Breast epithelium (tissue), 4 donors: ENCODE measurements around the gene LTBP4. TPM values are rescaled to one million over a fixed set of nuclear protein-coding genes. Genes with fewer than 3 reads are reported as not detected.

Experiments
- DNase-seq, 2 donors: peaks; one replicate each; pipeline ENCODE4 v3.0.0-alpha.2; 2019; ENCODE audit warnings: low spot score in 2 of 2
- H3K27ac ChIP-seq, 2 donors: fragments of 200-600 bp; sonication (generic) in 1 of 2; one replicate each; pipeline ENCODE4 v1.5.1; 2016 to 2019; ENCODE audit warnings: mild to moderate bottlenecking in 1 of 2
- H3K27me3 ChIP-seq, 2 donors: fragments of 200-600 bp; sonication (generic) in 1 of 2; one replicate each; pipeline versions ENCODE4 v1.5.1 to v1.6.0; 2017 to 2019; ENCODE audit warnings: control low read depth in 1 of 2, mild to moderate bottlenecking in 1 of 2
- H3K36me3 ChIP-seq: fragments of 200-600 bp; one replicate; pipeline ENCODE4 v1.5.1; 2019
- H3K4me1 ChIP-seq, 2 donors: fragments of 200-600 bp; sonication (generic); one replicate each; pipeline ENCODE4 v1.5.1; 2016 to 2019; ENCODE audit warnings: control low read depth in 1 of 2
- H3K4me3 ChIP-seq, 3 donors: fragments of 200-600 bp; sonication (generic); 1 replicate in 2 of 3; 2 replicates in 1 of 3; pipeline ENCODE4 v1.5.1; 2016 to 2019; ENCODE audit warnings: mild to moderate bottlenecking in 3 of 3, moderate library complexity in 2 of 3
- H3K9me3 ChIP-seq, 2 donors: fragments of 200-600 bp; sonication (generic) in 1 of 2; one replicate each; pipeline ENCODE4 v1.5.1; 2016 to 2019; ENCODE audit warnings: control low read depth in 1 of 2
- POLR2A ChIP-seq: fragments of 450-650 bp; IDR thresholded peaks from one replicate; pipeline ENCODE4 v1.6.1; 2016; ENCODE audit warnings: antibody characterized with exemption, mild to moderate bottlenecking, moderate library complexity
- POLR2AphosphoS5 ChIP-seq, 3 donors: sonication (generic); formaldehyde crosslinking; IDR thresholded peaks; one replicate each; pipeline ENCODE4 v1.6.1; 2017; ENCODE audit warnings: antibody characterized with exemption in 3 of 3
- intact Hi-C: fragments of 100-400 bp; cut with DNase I; formaldehyde crosslinking; loops from one replicate; pipeline ENCODE4 v1.15.1; 2023; ENCODE audit warnings: low total_unique reads
- total RNA-seq, 3 donors: library from RNA; depleted of rRNA; stranded (reverse); fragments of >200 nt; gene quantifications; one replicate each; pipeline ENCODE4 v1.1.0, GENCODE V29; 2016
- TF ChIP-seq, protein P1 (sequence below), 3 donors: fragments of 450-650 bp; IDR thresholded peaks; one replicate each; pipeline ENCODE4 v1.5.1; 2016 to 2017; ENCODE audit warnings: antibody characterized with exemption in 3 of 3, mild to moderate bottlenecking in 3 of 3, moderate library complexity in 3 of 3

LTBP4 gene
- total RNA-seq, 3 donors from 2014 or later: 52.7 to 130 (median 89.1) TPM

DNA sequence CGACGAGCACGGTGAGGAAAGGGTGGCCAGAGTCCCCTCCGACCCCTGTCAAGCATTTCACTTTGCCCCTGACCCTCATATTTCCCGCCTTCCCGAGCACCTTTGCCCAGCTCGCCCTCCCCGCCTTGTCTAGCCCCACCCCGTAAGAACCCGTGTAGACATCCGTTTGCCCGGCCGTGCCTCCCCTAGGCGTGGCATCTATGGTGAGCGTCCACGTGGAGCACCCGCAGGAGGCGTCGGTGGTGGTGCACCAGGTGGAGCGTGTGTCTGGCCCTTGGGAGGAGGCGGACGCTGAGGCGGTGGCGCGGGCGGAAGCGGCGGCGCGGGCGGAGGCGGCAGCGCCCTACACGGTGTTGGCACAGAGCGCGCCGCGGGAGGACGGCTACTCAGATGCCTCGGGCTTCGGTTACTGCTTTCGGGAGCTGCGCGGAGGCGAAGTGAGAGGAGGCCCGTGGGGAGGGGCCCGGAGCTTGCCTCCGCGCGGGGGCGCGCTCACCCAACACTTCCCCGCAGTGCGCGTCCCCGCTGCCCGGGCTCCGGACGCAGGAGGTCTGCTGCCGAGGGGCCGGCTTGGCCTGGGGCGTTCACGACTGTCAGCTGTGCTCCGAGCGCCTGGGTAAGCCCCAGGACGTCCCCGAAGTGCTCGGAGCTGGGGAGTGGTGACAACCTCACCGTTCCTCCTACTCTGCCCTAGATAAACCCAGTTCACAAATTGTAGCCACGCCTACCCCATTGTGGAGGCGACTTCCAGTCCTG is 4.2 kb downstream of the LTBP4 start:
- H3K9me3 ChIP-seq: no peaks in the 10 kb centered on the region
- TF ChIP-seq POLR2A: peak; percentile 19
- TF ChIP-seq, protein P1, sequence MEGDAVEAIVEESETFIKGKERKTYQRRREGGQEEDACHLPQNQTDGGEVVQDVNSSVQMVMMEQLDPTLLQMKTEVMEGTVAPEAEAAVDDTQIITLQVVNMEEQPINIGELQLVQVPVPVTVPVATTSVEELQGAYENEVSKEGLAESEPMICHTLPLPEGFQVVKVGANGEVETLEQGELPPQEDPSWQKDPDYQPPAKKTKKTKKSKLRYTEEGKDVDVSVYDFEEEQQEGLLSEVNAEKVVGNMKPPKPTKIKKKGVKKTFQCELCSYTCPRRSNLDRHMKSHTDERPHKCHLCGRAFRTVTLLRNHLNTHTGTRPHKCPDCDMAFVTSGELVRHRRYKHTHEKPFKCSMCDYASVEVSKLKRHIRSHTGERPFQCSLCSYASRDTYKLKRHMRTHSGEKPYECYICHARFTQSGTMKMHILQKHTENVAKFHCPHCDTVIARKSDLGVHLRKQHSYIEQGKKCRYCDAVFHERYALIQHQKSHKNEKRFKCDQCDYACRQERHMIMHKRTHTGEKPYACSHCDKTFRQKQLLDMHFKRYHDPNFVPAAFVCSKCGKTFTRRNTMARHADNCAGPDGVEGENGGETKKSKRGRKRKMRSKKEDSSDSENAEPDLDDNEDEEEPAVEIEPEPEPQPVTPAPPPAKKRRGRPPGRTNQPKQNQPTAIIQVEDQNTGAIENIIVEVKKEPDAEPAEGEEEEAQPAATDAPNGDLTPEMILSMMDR (IDR thresholded peaks at IDR 0.05): no peak
- peak in 2 of 3 donors; percentile 27 to 36 for TF ChIP-seq POLR2AphosphoS5 (IDR thresholded peaks at IDR 0.05)
- H3K27me3 ChIP-seq: no peaks in the 10 kb centered on the region
- no peaks in the 10 kb centered on the region for H3K36me3 ChIP-seq
- peak overlapping the region; percentile 86 to 89 for H3K27ac ChIP-seq
- peak; percentile 82 to 83 for DNase-seq
- peaks cover 15 to 17% of the 10 kb centered on the region in 2 donors for H3K4me1 ChIP-seq
- intact Hi-C loops: no loop called here
- peak overlapping the region; percentile 38 to 70 (median 59) for H3K4me3 ChIP-seq

DNA sequence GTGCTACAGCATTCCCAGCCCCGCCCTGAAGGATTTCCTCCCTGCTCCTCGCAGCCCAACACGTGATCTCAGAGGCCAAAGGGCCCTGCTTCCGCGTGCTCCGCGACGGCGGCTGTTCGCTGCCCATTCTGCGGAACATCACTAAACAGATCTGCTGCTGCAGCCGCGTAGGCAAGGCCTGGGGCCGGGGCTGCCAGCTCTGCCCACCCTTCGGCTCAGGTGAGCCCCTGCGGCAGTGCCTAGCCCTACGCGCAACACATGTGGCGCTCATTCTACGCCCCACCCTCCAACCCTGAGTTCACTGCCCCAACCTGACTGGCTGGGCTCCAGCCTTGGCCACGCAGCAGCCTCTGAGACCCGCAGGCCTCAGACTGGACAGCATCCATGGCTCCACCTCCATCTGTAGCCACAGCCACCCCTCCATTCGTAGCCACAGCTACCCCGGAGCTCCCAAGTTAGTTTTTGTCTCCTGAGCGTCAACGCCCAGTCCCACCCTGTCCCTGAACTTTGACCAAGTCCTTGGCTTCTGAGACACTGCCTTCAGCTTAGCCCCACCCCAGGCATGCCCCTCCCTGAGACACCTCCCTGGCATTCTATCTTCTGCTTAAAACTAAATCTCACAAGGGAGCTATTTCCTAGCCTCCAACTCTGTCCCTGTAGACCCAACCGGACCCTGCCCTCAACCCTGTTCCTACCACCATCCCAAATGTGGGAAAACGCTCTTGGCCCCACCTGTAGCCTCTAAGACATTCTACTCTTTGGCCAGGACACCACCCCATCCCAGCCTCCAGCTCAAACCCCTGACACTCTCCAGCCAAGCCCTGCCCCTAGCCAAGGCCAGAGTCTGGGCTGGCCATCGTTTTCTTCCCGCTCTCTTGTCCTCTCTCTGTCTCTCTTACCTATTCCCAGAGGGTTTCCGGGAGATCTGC is 6.4 kb downstream of the LTBP4 start:
- no peak for DNase-seq
- Histone ChIP-seq H3K36me3 (no peaks in the 10 kb centered on the region), H3K27ac (peak overlapping the region; percentile 13 to 50), H3K4me1 (peaks cover 8 to 11% of the 10 kb centered on the region in 2 donors), H3K9me3 (no peaks in the 10 kb centered on the region), H3K27me3 (no peaks in the 10 kb centered on the region), H3K4me3 (no peak overlapping the region)
- peak in 2 of 3 donors; percentile 26 to 32 for TF ChIP-seq POLR2AphosphoS5 (IDR thresholded peaks at IDR 0.05)
- TF ChIP-seq, protein P1 (IDR thresholded peaks at IDR 0.05): no peak
- intact Hi-C loops: no loop called here

DNA sequence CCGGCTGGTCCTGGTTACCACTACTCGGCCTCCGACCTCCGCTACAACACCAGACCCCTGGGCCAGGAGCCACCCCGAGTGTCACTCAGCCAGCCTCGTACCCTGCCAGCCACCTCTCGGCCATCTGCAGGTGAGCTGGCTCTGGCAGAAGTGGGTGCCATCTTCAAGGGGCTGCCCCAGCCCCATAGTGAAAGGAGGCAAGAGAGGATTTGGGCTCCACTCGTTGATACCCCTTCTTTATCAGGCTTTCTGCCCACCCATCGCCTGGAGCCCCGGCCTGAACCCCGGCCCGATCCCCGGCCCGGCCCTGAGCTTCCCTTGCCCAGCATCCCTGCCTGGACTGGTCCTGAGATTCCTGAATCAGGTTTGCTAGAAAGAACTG is 7.1 kb downstream of the LTBP4 start:
- Histone ChIP-seq H3K4me3 (no peak overlapping the region), H3K27ac (peak overlapping the region; percentile 13 to 50), H3K27me3 (no peaks in the 10 kb centered on the region), H3K9me3 (no peaks in the 10 kb centered on the region), H3K36me3 (no peaks in the 10 kb centered on the region), H3K4me1 (peaks cover 1 to 5% of the 10 kb centered on the region in 2 donors)
- intact Hi-C loops: no loop called here
- TF ChIP-seq, protein P1 (IDR thresholded peaks at IDR 0.05): no peak
- no peak for TF ChIP-seq POLR2AphosphoS5 (IDR thresholded peaks at IDR 0.05)
- no peak for TF ChIP-seq POLR2A
- no peak for DNase-seq

DNA sequence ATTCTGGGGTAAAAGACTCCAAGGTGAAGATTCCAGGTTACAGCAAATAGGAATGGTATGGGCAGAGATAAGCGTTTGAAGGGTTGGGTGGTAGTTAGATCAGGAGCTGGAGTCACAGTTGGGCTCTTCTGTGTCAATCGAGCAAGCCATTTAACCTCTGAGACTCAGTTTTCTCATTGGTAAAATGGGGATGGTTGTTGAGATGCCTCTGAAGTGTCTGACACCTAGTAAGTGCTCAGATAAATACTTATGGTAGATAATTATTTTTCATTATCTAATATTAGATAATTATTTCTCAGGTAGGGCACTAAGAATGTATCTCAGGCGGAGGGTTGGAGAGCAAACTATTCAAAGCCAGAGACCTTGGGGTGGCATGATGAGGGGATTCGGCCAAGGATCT is 7.8 kb downstream of the LTBP4 start:
- TF ChIP-seq, protein P1 (IDR thresholded peaks at IDR 0.05): no peak
- no peak for TF ChIP-seq POLR2A
- TF ChIP-seq POLR2AphosphoS5 (IDR thresholded peaks at IDR 0.05): no peak
- H3K27ac ChIP-seq: peak overlapping the region; percentile 87 to 89
- DNase-seq: no peak
- H3K4me1 ChIP-seq: peaks cover 0 to 7% of the 10 kb centered on the region in 2 donors
- no peaks in the 10 kb centered on the region for H3K9me3 ChIP-seq
- intact Hi-C loops: no loop called here
- H3K27me3 ChIP-seq: no peaks in the 10 kb centered on the region
- no peaks in the 10 kb centered on the region for H3K36me3 ChIP-seq
- peak overlapping the region in 2 of 3 donors; percentile 60 to 71 for H3K4me3 ChIP-seq
